Stomach (tissue), 9 donors: ENCODE data around the gene EIF4EBP3. TPM values are rescaled to one million over a fixed set of nuclear protein-coding genes. Genes with fewer than 3 reads are reported as not detected.

Experiments used
- DNase-seq, 2 donors: peaks; one replicate each; pipeline versions ENCODE4 v3.0.0 to v3.0.0-alpha.2; 2013 to 2019
- H3K27ac ChIP-seq, 5 donors: fragments of 200-600 bp in 4 of 5; sonication (generic) in 4 of 5; one replicate each; pipeline ENCODE4 v1.5.1; 2013 to 2019; ENCODE audit warnings: mild to moderate bottlenecking in 1 of 5, moderate library complexity in 1 of 5
- H3K27me3 ChIP-seq, 3 donors: fragments of 200-600 bp; sonication (generic); one replicate each; pipeline ENCODE4 v1.5.1; 2017 to 2019; ENCODE audit warnings: mixed run types in 1 of 3
- H3K36me3 ChIP-seq, 4 donors: fragments of 200-600 bp; sonication (generic); 1 replicate in 3 of 4; 2 replicates in 1 of 4; pipeline ENCODE4 v1.5.1; 2016 to 2019
- H3K4me1 ChIP-seq, 4 donors: fragments of 200-600 bp; sonication (generic); one replicate each; pipeline ENCODE4 v1.5.1; 2016 to 2019
- H3K4me3 ChIP-seq, 4 donors: fragments of 200-600 bp; sonication (generic) in 3 of 4; one replicate each; pipeline ENCODE4 v1.5.1; 2016 to 2019; ENCODE audit warnings: mild to moderate bottlenecking in 1 of 4
- H3K9me3 ChIP-seq, 4 donors: fragments of 200-600 bp; sonication (generic); one replicate each; pipeline ENCODE4 v1.5.1; 2016 to 2019
- CTCF ChIP-seq, 7 experiments: fragments of 450-650 bp in 4 of 7; fragments of 200-600 bp in 3 of 7; sonication (generic) in 3 of 7; IDR thresholded peaks; one replicate each; pipeline ENCODE4 v1.5.1; 2016 to 2019; ENCODE audit warnings: antibody characterized with exemption in 7 of 7, control low read depth in 2 of 7, mild to moderate bottlenecking in 1 of 7
- EP300 ChIP-seq: sonication (generic); formaldehyde crosslinking; IDR thresholded peaks from one replicate; pipeline ENCODE4 v1.6.1; 2017; ENCODE audit warnings: antibody characterized with exemption
- POLR2A ChIP-seq, 4 donors: fragments of 450-650 bp; IDR thresholded peaks; one replicate each; pipeline ENCODE4 v1.6.1; 2016; ENCODE audit warnings: antibody characterized with exemption in 4 of 4, control low read depth in 2 of 4, mild to moderate bottlenecking in 1 of 4, moderate library complexity in 1 of 4
- POLR2AphosphoS5 ChIP-seq, 3 donors: sonication (generic); formaldehyde crosslinking; IDR thresholded peaks; one replicate each; pipeline ENCODE4 v1.6.1; 2016; ENCODE audit warnings: antibody characterized with exemption in 3 of 3
- WGBS, 5 donors: extraction: QIAGEN DNeasy Blood & Tissue Kit in 3 of 5; methylation state at CpG; one replicate each; pipeline versions ENCODE4 v1.1.5 to v1.1.7; 2013 to 2018; 5-methylcytosine and 5-hydroxymethylcytosine counted together
- intact Hi-C: fragments of 100-400 bp; cut with DNase I; formaldehyde crosslinking; loops from one replicate; pipeline ENCODE4 v1.15.1; 2023; ENCODE audit warnings: low total_unique reads
- polyA plus RNA-seq, 3 donors: library from polyadenylated mRNA; stranded (reverse); fragments of 200-250 nt; gene quantifications; one replicate each; pipeline ENCODE4 v1.2.3, GENCODE V29; 2013
- total RNA-seq, 5 donors: library from RNA; depleted of rRNA; stranded (reverse); fragments of >200 nt; gene quantifications; one replicate each; pipeline versions ENCODE4 v1.1.0 to v1.2.3, GENCODE V29; 2014 to 2016
- donor health status: healthy with polysubstance abuse.
- donor health status: Bipolar disorder and iron deficiency.
- donor health status: healthy.

The EIF4EBP3 gene
- total and polyA plus RNA-seq, 8 donors = 2.7 to 90.9 (median 12.2) TPM

DNA sequence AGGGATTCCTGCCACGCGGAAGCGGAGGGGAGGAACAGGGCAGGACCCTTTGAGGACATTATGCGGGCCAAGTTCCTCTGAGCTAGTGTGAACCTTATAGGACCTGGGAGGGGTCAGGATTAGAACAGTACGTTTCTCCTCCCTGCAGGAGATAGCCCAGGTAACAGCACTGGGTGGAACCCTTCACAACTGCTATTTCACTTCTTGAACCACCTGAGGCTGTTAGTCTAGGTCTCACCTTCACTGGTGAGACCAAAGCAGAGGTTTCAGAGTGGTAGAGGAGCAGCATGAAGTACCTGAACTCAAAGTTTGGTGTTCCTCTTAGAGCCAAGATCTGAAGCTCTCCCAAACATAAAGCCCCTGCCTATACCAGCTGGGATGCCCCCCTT is 832 bp downstream of the EIF4EBP3 start:
- peak in 1 of 2 donors; percentile 92 for DNase-seq
- TF ChIP-seq EP300 (peak; percentile 15), POLR2A (IDR thresholded peaks at IDR 0.05) (no peak), POLR2AphosphoS5 (IDR thresholded peaks at IDR 0.05) (peak in 2 of 3 donors; percentile 66 to 92), CTCF (IDR thresholded peaks at IDR 0.05) (no peak)
- Histone ChIP-seq H3K27ac (peak overlapping the region; percentile 96 to 100 (median 98)), H3K36me3 (peaks cover 23 to 58% (median 49%) of the 10 kb centered on the region in 4 donors), H3K9me3 (no peaks in the 10 kb centered on the region), H3K4me3 (peak overlapping the region; percentile 45 to 57 (median 50)), H3K27me3 (no peaks in the 10 kb centered on the region), H3K4me1 (peaks cover 47 to 71% (median 54%) of the 10 kb centered on the region in 4 donors)
- intact Hi-C loops = no loop called here
- WGBS, 5 donors = 2 to 9% (median 5%) methylated on average over 5 of the region's 5 CpGs

DNA sequence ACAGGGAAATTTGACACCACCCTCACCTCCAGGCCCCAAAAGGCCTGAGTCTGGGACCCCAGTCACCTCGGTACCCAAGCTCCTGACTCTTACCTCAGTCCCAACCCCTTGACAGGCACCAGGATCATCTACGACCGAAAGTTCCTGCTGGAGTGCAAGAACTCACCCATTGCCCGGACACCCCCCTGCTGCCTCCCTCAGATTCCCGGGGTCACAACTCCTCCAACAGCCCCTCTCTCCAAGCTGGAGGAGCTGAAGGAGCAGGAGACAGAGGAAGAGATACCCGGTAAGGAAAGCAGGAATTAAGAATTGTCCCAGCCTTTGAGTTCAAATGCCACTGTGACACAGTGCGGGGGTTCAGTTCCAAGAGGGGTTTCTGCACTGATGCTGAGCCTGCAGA is 1.3 kb downstream of the EIF4EBP3 start:
- Histone ChIP-seq H3K27me3 (no peaks in the 10 kb centered on the region), H3K36me3 (peaks cover 26 to 53% (median 44%) of the 10 kb centered on the region in 4 donors), H3K9me3 (no peaks in the 10 kb centered on the region), H3K4me3 (peak overlapping the region in 2 of 4 donors; percentile 50 to 57), H3K27ac (peak overlapping the region; percentile 96 to 100 (median 98)), H3K4me1 (peaks cover 47 to 76% (median 56%) of the 10 kb centered on the region in 4 donors)
- WGBS, 5 donors = 66 to 78% (median 69%) methylated on average over 7 of the region's 7 CpGs
- TF ChIP-seq POLR2AphosphoS5 (IDR thresholded peaks at IDR 0.05) (no peak), POLR2A (IDR thresholded peaks at IDR 0.05) (no peak), CTCF (IDR thresholded peaks at IDR 0.05) (no peak), EP300 (no peak)
- intact Hi-C loops = no loop called here
- DNase-seq = no peak

DNA sequence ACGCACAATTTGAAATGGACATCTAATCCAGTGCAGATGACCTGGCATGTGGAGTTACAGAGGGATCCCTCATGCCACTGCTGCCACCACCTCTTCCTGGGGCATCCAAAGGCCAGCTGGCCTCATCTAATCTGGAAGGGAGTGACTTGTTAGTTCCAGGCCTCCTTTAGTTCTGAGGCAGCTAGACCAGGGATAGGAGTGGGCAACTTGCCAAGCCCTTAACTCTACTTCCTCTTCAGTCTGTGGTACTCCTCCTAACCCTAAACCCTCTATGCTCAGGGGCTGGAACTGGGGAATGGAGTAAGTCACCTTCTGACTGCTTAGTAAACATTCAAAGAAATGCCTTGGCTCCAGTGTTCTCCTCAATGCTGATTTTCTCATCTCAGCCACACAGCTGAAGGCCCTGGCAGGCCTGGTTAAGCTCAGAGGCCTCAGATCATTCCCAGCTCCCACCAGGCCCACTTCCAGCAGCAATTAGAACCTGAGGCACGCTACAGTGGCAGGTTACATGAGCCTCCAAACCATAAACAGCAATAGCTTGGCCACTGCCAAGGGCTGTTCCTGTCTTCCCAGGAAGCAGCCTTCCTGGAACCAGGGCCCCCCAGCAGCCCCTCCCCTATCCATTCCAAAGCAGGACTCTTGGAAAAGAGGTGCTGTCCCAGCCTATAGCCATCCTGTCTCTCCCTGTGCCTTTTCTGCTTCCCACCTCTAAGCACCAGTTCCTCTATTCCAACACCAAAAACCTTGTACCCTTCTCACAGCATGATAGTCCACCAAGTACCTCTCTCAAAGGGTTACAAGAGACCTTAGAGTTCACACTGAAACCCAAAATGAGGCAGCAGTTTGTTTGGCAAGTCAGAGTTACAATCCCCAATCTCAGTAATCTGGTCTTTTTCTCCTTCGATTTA is 2.0 kb downstream of the EIF4EBP3 start:
- peaks cover 26 to 46% (median 37%) of the 10 kb centered on the region in 4 donors for H3K36me3 ChIP-seq
- peaks cover 47 to 83% (median 63%) of the 10 kb centered on the region in 4 donors for H3K4me1 ChIP-seq
- peak overlapping the region; percentile 96 to 100 (median 98) for H3K27ac ChIP-seq
- intact Hi-C loops = no loop called here
- 22 to 54% (median 35%) methylated on average over 3 of the region's 3 CpGs for WGBS, 5 donors
- H3K9me3 ChIP-seq = no peaks in the 10 kb centered on the region
- H3K4me3 ChIP-seq = peak overlapping the region in 1 of 4 donors; percentile 57
- TF ChIP-seq EP300 (peak; percentile 46), CTCF (IDR thresholded peaks at IDR 0.05) (no peak), POLR2A (IDR thresholded peaks at IDR 0.05) (no peak), POLR2AphosphoS5 (IDR thresholded peaks at IDR 0.05) (peak; percentile 66 to 85 (median 78))
- DNase-seq = peak; percentile 86 to 92
- H3K27me3 ChIP-seq = no peaks in the 10 kb centered on the region

GRCh38 chr5:140550147-140551079 is 3.0 kb downstream of the EIF4EBP3 start:
- no peak for DNase-seq
- Histone ChIP-seq H3K4me3 (no peak overlapping the region), H3K4me1 (peaks cover 48 to 93% (median 72%) of the 10 kb centered on the region in 4 donors), H3K27me3 (no peaks in the 10 kb centered on the region), H3K9me3 (no peaks in the 10 kb centered on the region), H3K36me3 (peaks cover 26 to 40% (median 31%) of the 10 kb centered on the region in 4 donors), H3K27ac (peak overlapping the region; percentile 26 to 99 (median 97))
- intact Hi-C loops = no loop called here
- WGBS, 5 donors = 81 to 89% (median 85%) methylated on average over 8 to 11 of the region's 11 CpGs
- TF ChIP-seq POLR2A (IDR thresholded peaks at IDR 0.05) (no peak), CTCF (IDR thresholded peaks at IDR 0.05) (no peak), POLR2AphosphoS5 (IDR thresholded peaks at IDR 0.05) (no peak), EP300 (no peak)
